ENCODE data around the gene F8. TPM values are rescaled to one million over a fixed set of nuclear protein-coding genes. Genes with fewer than 3 reads are reported as not detected.

The F8 gene
- total and polyA plus RNA-seq, 10 of the 15 experiments (the other 5 are each of a cell fraction or from before 2014, with no cell fraction given) = 3.0 to 8.1 (median 5.1) TPM

DNA sequence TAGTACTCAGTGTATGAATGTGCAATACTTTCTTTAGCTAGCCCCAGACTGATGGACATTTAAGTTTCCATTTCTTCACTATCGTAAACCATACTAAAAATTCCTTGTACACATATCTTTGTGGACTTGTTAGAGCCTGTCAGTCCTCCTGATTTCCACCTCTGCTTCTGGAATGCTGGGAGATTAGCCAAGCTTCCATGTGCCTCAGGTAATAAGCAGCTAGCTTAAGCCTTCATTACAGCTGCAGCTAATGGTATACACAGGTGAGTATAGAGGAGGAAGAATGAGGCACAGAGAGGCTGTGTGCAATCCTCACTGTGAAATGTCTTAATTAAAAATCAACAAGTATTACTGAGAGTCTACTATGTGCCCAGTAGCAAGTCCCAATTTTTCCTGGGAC, 197.9 kb downstream of the F8 start:
- ChIA-PET RAD21 (ENCODE audit: unreplicated experiment) (no interaction called here), CTCF (interaction anchor here (1.1 kb wide), 1 partner anchor 11 kb away, joined by 4 read pairs; no protein-coding TSS in a partner anchor), SMC1A (ENCODE audit: uncharacterized antibody, unreplicated experiment) (interaction anchor here (0.9 kb wide), 1 partner anchor 12 kb away, joined by 3 read pairs; no protein-coding TSS in a partner anchor), POLR2A (no interaction called here)
- peaks cover 17% of the 10 kb centered on the region for H3K4me1 ChIP-seq (ENCODE audit: control insufficient read depth, insufficient read depth, low read length)
- H3K9ac ChIP-seq (ENCODE audit: control insufficient read depth, insufficient read depth, low read length) = no peak overlapping the region
- intact Hi-C loops (cut with micrococcal nuclease; ENCODE audit: unreplicated experiment) (no loop called here), in situ Hi-C loops (cut with MboI) (no loop called here)
- TF ChIP-seq, protein P1, sequence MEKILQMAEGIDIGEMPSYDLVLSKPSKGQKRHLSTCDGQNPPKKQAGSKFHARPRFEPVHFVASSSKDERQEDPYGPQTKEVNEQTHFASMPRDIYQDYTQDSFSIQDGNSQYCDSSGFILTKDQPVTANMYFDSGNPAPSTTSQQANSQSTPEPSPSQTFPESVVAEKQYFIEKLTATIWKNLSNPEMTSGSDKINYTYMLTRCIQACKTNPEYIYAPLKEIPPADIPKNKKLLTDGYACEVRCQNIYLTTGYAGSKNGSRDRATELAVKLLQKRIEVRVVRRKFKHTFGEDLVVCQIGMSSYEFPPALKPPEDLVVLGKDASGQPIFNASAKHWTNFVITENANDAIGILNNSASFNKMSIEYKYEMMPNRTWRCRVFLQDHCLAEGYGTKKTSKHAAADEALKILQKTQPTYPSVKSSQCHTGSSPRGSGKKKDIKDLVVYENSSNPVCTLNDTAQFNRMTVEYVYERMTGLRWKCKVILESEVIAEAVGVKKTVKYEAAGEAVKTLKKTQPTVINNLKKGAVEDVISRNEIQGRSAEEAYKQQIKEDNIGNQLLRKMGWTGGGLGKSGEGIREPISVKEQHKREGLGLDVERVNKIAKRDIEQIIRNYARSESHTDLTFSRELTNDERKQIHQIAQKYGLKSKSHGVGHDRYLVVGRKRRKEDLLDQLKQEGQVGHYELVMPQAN (conservative IDR thresholded peaks at IDR 0.05) = no peak
- TF ChIP-seq SRF (IDR thresholded peaks at IDR 0.05; ENCODE audit: low read depth in 2 of 2, low read length in 2 of 2) = no peak
- TF ChIP-seq MTA2 (IDR thresholded peaks at IDR 0.05; ENCODE audit: low read depth) = no peak
- no peak for TF ChIP-seq JUND (IDR thresholded peaks at IDR 0.05; ENCODE audit: low read depth, low read length)
- TF ChIP-seq TCF12 (IDR thresholded peaks at IDR 0.05; ENCODE audit: low read depth, low read length) = no peak
- TF ChIP-seq EP300 (IDR thresholded peaks at IDR 0.05; ENCODE audit: borderline replicate concordance in 1 of 2, control insufficient read depth in 1 of 2, low read depth in 2 of 2, low read length in 2 of 2) = no peak
- TF ChIP-seq MYB (IDR thresholded peaks at IDR 0.05; ENCODE audit: borderline replicate concordance, low read depth, low read length) = no peak
- no peak overlapping the region for H3K4me3 ChIP-seq
- H3K27me3 ChIP-seq (replicated peaks in 1 of 2; ENCODE audit: control insufficient read depth in 2 of 2, insufficient read depth in 2 of 2, low read length in 1 of 2) = no peaks in the 10 kb centered on the region
- H2AFZ ChIP-seq (ENCODE audit: control insufficient read depth, low read depth, low read length) = no peak overlapping the region
- FAIRE-seq (no peak), DNase-seq (ENCODE audit: low read depth, low spot score) (no peak), ATAC-seq (no peak)
- no peaks in the 10 kb centered on the region for H3K9me3 ChIP-seq (replicated peaks; ENCODE audit: control insufficient read depth, insufficient read depth, low read length)
- H3K36me3 ChIP-seq (ENCODE audit: control insufficient read depth in 2 of 2, insufficient read depth in 2 of 2, low read length in 1 of 2) = no peaks in the 10 kb centered on the region
- no peaks in the 10 kb centered on the region for H3K79me2 ChIP-seq (ENCODE audit: control insufficient read depth, insufficient read depth, low read length)
- no peak overlapping the region for H3K4me2 ChIP-seq (ENCODE audit: control insufficient read depth, insufficient read depth)
- H4K20me1 ChIP-seq (ENCODE audit: control insufficient read depth, insufficient read depth) = no peaks in the 10 kb centered on the region
- H3K27ac ChIP-seq (ENCODE audit: control insufficient read depth, insufficient read depth) = no peak overlapping the region
- 56% methylated on average over 1 of the region's 1 CpG for WGBS (ENCODE audit: insufficient coverage, insufficient replicate concordance, low lambda C conversion rate, missing lambda C conversion rate)
- BruUV-seq (replicated peaks) = no TSS peak
